RWPE2 (cell line): Measurements from ENCODE around the gene NCBP3.

Experiments
- ATAC-seq: fragments of 200-7000 bp; cut with Tn5 transposase; 3 replicates; pipeline ENCODE4 v1.9.1; 2021; ENCODE audit warnings: low read depth
- DNase-seq: peaks from one replicate; pipeline ENCODE4 v3.0.0-alpha.2; 2020; ENCODE audit warnings: low spot score
- H3K27ac ChIP-seq: fragments of 450-650 bp; 2 replicates; pipeline ENCODE4 v1.5.1; 2017; ENCODE audit warnings: mild to moderate bottlenecking; ENCODE audit not compliant: poor library complexity, severe bottlenecking
- H3K27me3 ChIP-seq: fragments of 250-450 bp; sonication (Bioruptor Pico); 2 replicates; pipeline ENCODE4 v1.5.1; 2021; ENCODE audit warnings: mild to moderate bottlenecking, moderate library complexity; ENCODE audit not compliant: insufficient read depth, poor library complexity, severe bottlenecking
- H3K36me3 ChIP-seq: fragments of 250-450 bp; sonication (Bioruptor Pico); 2 replicates; pipeline ENCODE4 v1.5.1; 2020; ENCODE audit warnings: low read depth, mild to moderate bottlenecking, moderate library complexity
- H3K4me1 ChIP-seq: fragments of 250-450 bp; sonication (Bioruptor Pico); 2 replicates; pipeline ENCODE4 v1.5.1; 2021; ENCODE audit warnings: mild to moderate bottlenecking, moderate library complexity; ENCODE audit not compliant: insufficient read depth, poor library complexity, severe bottlenecking
- H3K4me3 ChIP-seq: fragments of 250-450 bp; sonication (Bioruptor Pico); 2 replicates; pipeline ENCODE4 v1.5.1; 2021; ENCODE audit warnings: mild to moderate bottlenecking, moderate library complexity; ENCODE audit not compliant: severe bottlenecking
- H3K9me3 ChIP-seq: fragments of 250-450 bp; sonication (Bioruptor Pico); 2 replicates; pipeline ENCODE4 v1.5.1; 2021; ENCODE audit warnings: mild to moderate bottlenecking, moderate library complexity; ENCODE audit not compliant: severe bottlenecking
- TF ChIP-seq, protein P1 (sequence below): fragments of 450-650 bp; IDR thresholded peaks from one replicate; pipeline ENCODE4 v1.5.1; 2017; ENCODE audit warnings: mild to moderate bottlenecking, moderate library complexity; ENCODE audit not compliant: poor library complexity, severe bottlenecking

Gene NCBP3

DNA sequence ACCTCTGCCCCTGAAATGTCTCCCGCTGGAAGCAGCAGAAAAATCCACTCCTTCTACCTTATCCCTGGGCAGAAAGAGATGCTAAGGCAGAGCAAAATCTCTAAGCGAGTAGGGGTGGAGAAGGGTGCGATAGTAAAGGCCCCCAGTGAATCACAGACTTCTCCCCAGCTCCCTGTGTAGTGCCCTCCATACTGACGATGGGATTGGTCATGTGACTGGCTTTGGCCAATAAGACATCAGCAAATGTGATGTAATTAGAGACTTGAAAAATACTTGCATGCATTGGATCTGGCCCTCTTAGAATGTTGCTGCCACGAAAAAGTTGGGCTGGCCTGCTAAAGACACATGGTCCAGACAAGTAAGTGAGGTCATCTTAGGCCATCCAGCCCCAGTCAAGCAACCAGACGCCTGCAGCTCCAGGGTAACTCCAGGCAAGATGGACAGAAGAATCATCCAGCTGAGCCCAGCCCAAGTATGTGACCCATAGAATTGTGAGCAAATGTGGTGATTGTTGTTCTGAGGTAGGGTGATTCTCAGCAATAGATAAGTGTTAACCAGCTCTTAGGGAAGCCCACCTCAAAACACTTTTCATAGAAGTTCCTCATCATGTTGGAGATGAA, 86.3 kb downstream of the NCBP3 start:
- TF ChIP-seq, protein P1, sequence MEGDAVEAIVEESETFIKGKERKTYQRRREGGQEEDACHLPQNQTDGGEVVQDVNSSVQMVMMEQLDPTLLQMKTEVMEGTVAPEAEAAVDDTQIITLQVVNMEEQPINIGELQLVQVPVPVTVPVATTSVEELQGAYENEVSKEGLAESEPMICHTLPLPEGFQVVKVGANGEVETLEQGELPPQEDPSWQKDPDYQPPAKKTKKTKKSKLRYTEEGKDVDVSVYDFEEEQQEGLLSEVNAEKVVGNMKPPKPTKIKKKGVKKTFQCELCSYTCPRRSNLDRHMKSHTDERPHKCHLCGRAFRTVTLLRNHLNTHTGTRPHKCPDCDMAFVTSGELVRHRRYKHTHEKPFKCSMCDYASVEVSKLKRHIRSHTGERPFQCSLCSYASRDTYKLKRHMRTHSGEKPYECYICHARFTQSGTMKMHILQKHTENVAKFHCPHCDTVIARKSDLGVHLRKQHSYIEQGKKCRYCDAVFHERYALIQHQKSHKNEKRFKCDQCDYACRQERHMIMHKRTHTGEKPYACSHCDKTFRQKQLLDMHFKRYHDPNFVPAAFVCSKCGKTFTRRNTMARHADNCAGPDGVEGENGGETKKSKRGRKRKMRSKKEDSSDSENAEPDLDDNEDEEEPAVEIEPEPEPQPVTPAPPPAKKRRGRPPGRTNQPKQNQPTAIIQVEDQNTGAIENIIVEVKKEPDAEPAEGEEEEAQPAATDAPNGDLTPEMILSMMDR: no peak
- Histone ChIP-seq H3K4me3 (no peak overlapping the region), H3K9me3 (no peaks in the 10 kb centered on the region), H3K36me3 (no peaks in the 10 kb centered on the region), H3K27ac (no peak overlapping the region), H3K27me3 (no peaks in the 10 kb centered on the region), H3K4me1 (peaks cover 4% of the 10 kb centered on the region)
- DNase-seq (no peak), ATAC-seq (no peak)

DNA sequence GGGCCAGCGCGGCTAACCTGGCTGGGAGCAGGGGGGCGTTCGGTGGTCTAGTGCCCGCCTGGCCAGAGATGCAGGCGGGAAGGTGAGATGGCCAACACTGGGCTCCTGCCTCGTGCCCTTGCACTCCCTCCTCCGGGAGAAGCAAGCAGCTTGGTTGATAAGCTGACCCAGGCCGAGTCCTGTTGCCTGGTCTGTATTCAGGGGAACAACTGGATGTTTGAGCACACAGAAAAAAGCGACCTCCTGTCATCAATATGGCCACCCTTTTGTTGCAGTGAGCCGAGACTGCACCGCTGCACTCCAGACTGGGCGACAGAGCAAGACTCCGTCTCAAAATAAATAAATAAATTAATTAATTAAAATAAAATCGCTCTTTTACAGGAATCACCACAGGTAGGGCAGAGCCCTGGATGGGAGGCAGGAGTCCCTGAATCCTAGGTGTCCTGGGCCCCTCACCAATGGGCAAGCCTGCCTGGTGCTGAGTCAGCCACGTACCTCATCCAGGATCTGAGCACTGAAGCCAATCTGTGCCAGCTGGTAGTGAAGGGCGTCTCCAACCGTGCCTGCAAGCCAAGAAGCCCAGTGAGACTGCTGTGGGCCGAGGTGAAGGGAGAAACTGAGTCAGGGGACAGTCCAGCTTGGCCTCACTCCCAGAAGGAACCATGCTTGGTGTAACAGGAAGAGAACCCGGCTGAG, 90.6 kb downstream of the NCBP3 start:
- Histone ChIP-seq H3K4me3 (peak overlapping the region; percentile 51), H3K27me3 (no peaks in the 10 kb centered on the region), H3K4me1 (peaks cover 6% of the 10 kb centered on the region), H3K9me3 (no peaks in the 10 kb centered on the region), H3K27ac (peak overlapping the region; percentile 47), H3K36me3 (no peaks in the 10 kb centered on the region)
- ATAC-seq: no peak
- TF ChIP-seq, protein P1: no peak
- DNase-seq: no peak

DNA sequence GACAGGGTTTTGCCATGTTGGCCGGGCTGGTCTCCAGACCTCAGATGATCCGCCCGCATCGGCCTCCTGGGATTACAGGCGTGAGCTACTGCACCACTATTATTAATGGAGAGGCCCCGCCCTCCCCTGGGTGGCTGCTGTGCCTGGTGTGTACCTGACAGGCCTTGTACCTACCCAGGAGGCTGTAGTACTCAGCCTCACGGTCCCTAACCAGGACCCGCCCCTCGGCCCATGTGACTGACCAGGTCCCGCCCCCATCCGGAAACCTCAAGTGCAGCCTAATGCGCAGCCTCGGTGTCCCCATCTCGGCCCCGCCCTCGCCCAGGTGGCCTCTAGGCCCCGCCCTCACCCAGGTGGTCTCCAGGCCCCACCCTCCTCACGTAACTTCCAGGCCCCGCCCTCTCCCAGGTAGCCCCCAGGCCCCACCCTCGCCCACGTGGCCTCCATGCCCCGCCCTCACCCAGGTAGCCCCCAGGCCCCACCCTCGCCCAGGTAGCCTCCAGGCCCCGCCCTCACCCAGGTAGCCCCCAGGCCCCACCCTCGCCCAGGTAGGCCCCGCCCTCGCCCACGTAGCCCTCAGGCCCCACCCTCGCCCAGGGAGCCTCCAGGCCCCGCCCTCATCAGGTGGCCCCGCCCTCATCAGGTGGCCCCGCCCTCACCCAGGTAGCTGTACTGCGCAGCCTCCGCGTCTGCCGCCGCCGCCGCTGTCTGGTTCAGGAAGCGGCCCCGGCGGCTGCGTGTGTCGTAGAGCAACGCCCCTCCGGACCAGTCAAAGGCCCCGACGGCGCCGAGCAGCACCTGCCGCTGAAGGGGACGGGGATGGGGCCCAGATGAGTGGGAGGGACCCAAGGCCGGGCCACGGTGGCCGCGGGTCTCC, 91.3 kb downstream of the NCBP3 start:
- H3K4me3 ChIP-seq: peak overlapping the region; percentile 51
- DNase-seq: peak; percentile 96

DNA sequence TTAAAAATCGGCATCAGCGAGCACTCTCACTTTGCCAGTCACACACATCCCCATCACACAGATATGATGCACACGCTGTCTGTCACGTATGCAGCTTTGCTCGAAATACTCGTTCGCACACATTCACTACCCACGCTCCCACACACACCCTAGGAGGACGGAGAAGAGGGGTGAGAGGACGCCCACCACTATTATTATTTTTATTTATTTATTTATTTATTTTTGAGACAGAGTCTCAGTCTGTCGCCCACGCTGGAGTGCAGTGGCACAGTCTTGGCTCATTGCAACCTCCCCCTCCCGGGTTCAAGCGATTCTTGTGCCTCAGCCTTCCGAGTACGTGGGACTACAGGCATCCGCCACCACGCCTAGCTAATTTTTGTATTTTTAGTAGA, 92.0 kb downstream of the NCBP3 start:
- Histone ChIP-seq H3K36me3 (no peaks in the 10 kb centered on the region), H3K9me3 (no peaks in the 10 kb centered on the region), H3K27me3 (no peaks in the 10 kb centered on the region), H3K4me1 (peaks cover 6% of the 10 kb centered on the region), H3K4me3 (peak overlapping the region; percentile 4), H3K27ac (no peak overlapping the region)
- DNase-seq: no peak
- ATAC-seq: no peak
- TF ChIP-seq, protein P1: no peak

More for the DNA sequence above, 91.3 kb downstream of the NCBP3 start:
- peak; percentile 90 for ATAC-seq
- Histone ChIP-seq H3K4me1 (peaks cover 6% of the 10 kb centered on the region), H3K36me3 (no peaks in the 10 kb centered on the region), H3K27ac (peak overlapping the region; percentile 47), H3K9me3 (no peaks in the 10 kb centered on the region), H3K27me3 (no peaks in the 10 kb centered on the region)
- TF ChIP-seq, protein P1: no peak
